D721Med (cell line): ENCODE results near the gene HSD11B2.
"Not testable (repeated sequence)": the region's sequence is repeated elsewhere in the genome, so short reads cannot be mapped to it uniquely, and the experiment has no call there.

ENCODE experiments used
- DNase-seq: peaks from one replicate; pipeline ENCODE4 v3.0.0; 2011; ENCODE audit warnings: low spot score; ENCODE audit not compliant: insufficient read length
- FAIRE-seq: peaks from 2 replicates; lab custom pipeline; 2011; peaks lifted over from hg19 to GRCh38; lab: Jason Lieb, UNC
- TF ChIP-seq, protein P1 (sequence below): IDR thresholded peaks from 2 replicates; pipeline ENCODE4 v1.5.1; 2012; ENCODE audit warnings: mild to moderate bottlenecking, control low read depth; ENCODE audit not compliant: insufficient read depth; ENCODE audit errors: missing control alignments

The HSD11B2 gene

DNA sequence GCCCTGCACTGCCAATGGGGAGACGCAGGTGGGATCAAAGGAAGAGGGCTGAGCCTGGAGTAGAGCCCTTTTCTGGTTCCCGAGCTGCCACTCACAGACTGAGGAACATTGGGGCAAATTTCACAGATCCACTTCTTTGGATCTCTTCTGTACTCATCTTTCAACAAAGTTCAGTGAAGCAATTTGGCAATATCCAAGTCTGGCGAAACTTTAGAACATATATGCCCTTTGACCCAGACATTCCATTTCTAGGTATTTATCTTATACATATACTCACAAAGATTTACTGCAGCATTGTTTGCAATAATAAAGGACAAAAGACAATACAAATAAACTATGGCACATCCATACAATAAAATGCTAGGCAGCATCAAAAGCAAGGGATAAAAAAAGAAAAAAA is 19.6 kb upstream of the HSD11B2 start:
- DNase-seq (no peak), FAIRE-seq (no peak)

DNA sequence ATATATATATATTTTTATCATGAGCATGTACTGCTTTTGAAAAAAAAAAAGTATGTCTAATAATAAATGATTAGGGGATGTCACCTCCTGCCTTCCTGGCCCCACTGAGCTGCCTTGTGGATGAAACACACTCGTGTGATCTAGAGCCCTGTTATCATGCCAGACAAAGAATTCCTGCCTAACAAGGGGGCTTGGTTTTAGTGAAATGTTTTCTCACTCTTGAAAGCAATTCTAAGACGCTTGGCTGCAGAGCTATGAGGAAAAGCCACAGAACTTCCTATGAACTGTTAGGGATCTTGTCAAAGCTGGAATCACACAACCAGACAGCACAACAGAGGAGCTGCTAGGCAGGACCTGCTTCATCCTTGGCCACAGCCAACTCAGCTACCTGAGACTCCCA is 18.6 kb upstream of the HSD11B2 start:
- FAIRE-seq: no peak
- DNase-seq: no peak
- TF ChIP-seq, protein P1, sequence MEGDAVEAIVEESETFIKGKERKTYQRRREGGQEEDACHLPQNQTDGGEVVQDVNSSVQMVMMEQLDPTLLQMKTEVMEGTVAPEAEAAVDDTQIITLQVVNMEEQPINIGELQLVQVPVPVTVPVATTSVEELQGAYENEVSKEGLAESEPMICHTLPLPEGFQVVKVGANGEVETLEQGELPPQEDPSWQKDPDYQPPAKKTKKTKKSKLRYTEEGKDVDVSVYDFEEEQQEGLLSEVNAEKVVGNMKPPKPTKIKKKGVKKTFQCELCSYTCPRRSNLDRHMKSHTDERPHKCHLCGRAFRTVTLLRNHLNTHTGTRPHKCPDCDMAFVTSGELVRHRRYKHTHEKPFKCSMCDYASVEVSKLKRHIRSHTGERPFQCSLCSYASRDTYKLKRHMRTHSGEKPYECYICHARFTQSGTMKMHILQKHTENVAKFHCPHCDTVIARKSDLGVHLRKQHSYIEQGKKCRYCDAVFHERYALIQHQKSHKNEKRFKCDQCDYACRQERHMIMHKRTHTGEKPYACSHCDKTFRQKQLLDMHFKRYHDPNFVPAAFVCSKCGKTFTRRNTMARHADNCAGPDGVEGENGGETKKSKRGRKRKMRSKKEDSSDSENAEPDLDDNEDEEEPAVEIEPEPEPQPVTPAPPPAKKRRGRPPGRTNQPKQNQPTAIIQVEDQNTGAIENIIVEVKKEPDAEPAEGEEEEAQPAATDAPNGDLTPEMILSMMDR: no peak

More for the DNA sequence above, 19.6 kb upstream of the HSD11B2 start:
- TF ChIP-seq, protein P1: no peak

DNA sequence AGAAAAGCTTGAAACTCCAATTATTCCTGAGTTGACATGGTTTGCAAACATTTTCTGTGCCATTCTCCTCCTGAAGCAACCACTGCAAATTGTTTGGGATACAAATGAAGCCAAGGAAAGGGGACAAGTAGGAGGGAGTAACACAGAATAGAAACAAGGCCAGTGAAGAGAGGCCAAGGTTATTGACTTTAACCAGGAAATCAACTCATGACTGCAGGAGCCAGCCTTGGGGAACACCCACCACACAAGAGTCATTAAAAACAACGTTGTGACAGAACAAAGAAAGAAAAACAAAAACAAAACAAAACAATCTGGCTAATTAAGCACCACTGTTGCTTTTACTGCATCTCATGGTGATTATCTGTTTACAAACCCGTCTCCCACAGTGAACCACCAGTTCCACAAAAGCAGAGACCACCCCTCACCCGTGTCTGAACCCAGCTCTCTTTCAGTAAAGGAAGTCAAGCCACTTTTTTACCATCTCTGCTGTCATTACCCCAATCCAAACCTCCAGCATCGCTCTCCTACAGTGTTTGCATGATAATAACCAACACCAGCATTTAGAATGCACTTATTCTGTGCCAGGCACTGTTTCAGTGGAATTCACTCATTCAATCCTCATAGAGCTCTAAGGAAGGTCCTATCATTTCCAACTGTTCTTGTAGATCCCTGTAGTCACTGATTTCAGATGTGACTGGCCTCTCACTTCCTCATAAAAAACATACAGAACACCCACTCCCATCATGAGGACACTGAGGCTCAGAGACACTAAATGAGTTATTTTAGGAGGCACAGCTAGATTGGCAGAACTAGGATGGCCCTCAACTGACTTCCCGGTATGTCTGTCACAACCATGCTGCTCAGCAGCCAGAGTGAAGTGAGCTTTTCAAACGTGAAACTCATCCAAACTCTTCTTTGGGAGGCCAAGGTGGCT is 16.7 kb upstream of the HSD11B2 start:
- TF ChIP-seq, protein P1: no peak
- no peak for FAIRE-seq
- DNase-seq: no peak

DNA sequence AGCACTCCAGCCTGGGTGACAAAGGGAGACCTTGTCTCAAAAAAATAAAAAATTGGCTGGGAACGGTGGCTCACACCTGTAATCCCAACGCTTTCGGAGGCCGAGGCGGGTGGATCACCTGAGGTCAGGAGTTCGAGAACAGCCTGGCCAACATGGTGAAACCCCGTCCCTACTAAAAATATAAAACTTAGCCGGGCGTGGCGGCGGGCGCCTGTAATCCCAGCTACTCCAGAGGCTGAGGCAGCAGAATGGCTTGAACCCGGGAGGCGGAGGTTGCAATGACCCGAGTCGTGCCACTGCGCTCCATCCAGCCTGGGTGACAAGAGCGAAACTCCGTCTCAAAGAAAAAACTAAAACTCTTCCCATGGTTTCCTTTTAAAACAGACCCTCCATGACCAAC is 15.5 kb upstream of the HSD11B2 start:
- FAIRE-seq, DNase-seq: not testable (repeated sequence)

DNA sequence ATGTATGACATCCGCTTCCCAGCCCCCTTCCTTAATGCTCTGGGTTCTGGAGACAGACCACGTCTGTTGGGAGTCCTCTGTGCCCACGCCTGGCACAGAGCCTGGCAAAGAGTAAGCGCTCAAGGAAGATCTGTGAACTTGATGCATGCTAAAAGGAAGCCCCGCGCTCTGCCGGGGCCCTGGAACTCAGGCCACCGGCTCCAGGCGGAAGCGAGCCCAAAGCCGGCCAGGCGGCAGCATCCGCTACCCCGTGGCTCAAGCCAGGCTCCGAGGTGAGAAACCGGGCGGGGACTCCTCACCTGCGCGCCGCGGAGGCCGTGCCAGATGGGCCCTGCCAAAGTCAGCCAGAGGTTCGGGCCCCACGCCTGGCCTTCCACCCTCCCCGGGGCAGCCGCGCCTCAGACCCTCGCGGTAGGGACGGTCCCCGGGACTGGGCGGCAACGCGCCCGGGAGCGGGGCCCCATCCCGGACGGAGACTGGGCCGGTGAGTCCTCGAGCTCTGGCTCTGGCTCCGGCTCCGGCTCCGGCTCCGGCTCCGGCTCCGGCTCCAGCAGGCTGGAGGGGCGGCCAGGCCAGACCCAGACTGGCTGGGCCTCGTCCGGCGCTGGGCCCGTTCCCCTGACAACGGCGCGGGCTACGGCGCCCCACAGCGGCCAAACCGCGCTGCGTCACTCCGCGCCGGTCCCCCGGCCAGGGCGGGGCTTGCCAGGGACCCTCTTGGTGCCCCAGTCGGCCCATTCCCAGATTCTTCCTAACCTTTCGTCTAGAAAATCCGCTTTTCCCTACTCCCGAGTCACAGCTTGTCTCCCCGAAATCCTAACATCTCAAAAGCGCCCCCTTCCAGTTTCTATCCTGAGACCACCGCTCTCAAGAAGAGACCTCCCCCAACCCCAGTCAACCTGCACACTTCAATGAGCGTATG is 14.8 kb upstream of the HSD11B2 start, which contains the start of gene ZDHHC1:
Gene ZDHHC1 (minus strand): TSS at position 606 of the 922 bp plus-strand sequence. CDS start 8,702 bp downstream, outside the sequence.
- FAIRE-seq (no peak), DNase-seq (peak; percentile 67)
- TF ChIP-seq, protein P1: peak; percentile 59

DNA sequence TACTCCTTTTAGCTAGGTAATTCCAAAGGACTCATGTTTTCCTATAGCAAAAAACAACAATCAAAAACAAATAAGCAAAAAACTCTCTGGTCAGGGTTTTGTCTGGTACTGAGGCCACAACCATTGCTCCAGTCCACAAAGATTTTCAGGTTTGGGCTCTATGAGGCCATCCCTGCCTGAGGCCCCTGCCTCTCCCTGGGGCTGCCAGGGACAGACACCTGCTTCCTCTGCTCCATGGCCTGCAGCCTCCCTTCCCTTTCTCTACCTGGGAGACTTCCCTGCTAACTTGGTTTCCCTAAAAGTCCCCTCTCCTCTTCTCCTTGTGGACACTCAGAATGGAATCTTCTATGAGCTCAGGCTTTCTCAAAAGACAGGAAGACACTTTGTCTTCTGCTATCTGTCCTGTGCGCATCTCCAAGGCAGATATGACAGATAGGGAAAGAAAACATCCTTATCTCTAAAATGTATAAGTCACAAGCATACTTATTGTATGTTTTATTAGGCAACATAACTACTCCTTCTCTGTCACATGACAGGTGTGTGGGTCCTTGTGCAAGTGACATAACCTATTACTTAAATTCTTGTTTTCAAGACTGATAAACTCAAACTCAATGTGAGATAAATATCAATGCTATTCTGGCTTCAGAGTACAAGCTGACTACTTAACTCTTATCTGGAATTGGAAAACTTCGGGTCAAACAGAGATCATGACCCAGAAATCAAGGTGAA is 13.4 kb upstream of the HSD11B2 start:
- DNase-seq (no peak), FAIRE-seq (no peak)
- TF ChIP-seq, protein P1: no peak

DNA sequence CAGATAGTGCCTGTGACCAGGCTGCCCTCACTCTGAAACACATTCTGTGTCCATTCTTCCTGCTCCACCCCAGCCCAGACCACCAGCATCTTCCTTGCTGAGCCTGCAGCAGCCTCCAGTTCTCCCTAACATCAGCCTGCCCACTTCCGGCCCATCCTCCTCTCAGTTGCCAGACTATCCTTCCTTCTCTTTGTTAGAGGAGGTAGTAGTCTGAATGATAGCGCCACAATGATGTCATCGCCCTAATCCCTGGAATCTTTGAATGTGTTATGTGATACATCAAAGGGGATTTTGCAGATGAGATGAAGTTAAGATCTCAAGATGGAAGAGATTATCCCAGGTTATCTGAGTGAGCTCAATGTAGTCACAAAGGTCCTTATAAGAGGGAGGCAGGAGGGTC is 11.4 kb upstream of the HSD11B2 start:
- TF ChIP-seq, protein P1: no peak

More for the DNA sequence above, 11.4 kb upstream of the HSD11B2 start:
- no peak for FAIRE-seq
- no peak for DNase-seq
